Muscle layer of colon (tissue), 2 donors: ENCODE data around the gene TOR4A.

ENCODE experiments used
- H3K27ac ChIP-seq: one replicate; pipeline ENCODE4 v1.7.0; 2013; ENCODE audit warnings: low read depth, mild to moderate bottlenecking, low read length, moderate library complexity
- H3K27me3 ChIP-seq, 2 donors: one replicate each; pipeline ENCODE4 v1.7.0; 2013; ENCODE audit warnings: low read length in 2 of 2, mild to moderate bottlenecking in 2 of 2; ENCODE audit not compliant: insufficient read depth in 2 of 2, control insufficient read depth in 1 of 2
- H3K36me3 ChIP-seq: one replicate; pipeline ENCODE4 v1.7.0; 2013; ENCODE audit warnings: mild to moderate bottlenecking, low read length; ENCODE audit not compliant: insufficient read depth
- H3K4me1 ChIP-seq: one replicate; pipeline ENCODE4 v1.7.0; 2013; ENCODE audit warnings: mild to moderate bottlenecking, low read length; ENCODE audit not compliant: insufficient read depth
- H3K4me3 ChIP-seq, 2 donors: one replicate each; pipeline ENCODE4 v1.7.0; 2013; ENCODE audit warnings: low read length in 2 of 2, low read depth in 1 of 2, mild to moderate bottlenecking in 1 of 2, moderate library complexity in 1 of 2
- H3K9ac ChIP-seq: one replicate; pipeline ENCODE4 v1.7.0; 2013; ENCODE audit warnings: low read length
- H3K9me3 ChIP-seq: one replicate; pipeline ENCODE4 v1.7.0; 2013; ENCODE audit warnings: mild to moderate bottlenecking, low read length
- donor health status: abdominal sarcoma.
- donor health status: Adenocarcinoma of cecum.

The TOR4A gene

GRCh38 chr9:137250329-137251193 is 27.0 kb upstream of the TOR4A start:
- H3K36me3 ChIP-seq, result no peaks in the 10 kb centered on the region
- H3K4me1 ChIP-seq, result peaks cover 8% of the 10 kb centered on the region
- H3K9ac ChIP-seq, result no peak overlapping the region

DNA sequence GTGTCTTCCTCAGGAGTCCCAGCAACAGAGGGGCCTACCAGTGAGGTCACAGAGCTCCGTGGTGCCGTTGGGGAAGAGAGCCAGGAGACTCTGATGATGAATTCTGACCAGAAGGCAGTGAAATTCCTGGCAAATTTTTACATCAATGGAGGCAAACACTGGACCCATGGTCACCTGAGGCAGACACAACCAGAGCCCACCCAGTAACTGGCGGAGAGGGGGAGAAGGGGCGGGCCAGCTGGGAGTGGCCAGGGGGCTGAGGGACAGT is 26.4 kb upstream of the TOR4A start, which contains the start of gene STPG3:
TSS of gene STPG3 (plus strand) at position 93 of the 268 bp plus-strand sequence. CDS start at position 94, 1 bp downstream.
- Histone ChIP-seq H3K9me3 (no peaks in the 10 kb centered on the region), H3K4me1 (peaks cover 12% of the 10 kb centered on the region), H3K4me3 (no peak within 1 kb of the TSS), H3K36me3 (no peaks in the 10 kb centered on the region), H3K27ac (no peak within 1 kb of the TSS), H3K9ac (no peak within 1 kb of the TSS), H3K27me3 (peaks cover 0 to 6% of the 10 kb centered on the region in 2 donors)

More at GRCh38 chr9:137250329-137251193, 27.0 kb upstream of the TOR4A start:
- Histone ChIP-seq H3K27ac (no peak overlapping the region), H3K4me3 (no peak overlapping the region), H3K27me3 (peaks cover 0 to 6% of the 10 kb centered on the region in 2 donors), H3K9me3 (no peaks in the 10 kb centered on the region)

- no peaks in the 10 kb centered on the region for H3K36me3 ChIP-seq
- no peak overlapping the region for H3K9ac ChIP-seq
- peaks cover 17% of the 10 kb centered on the region for H3K4me1 ChIP-seq
- H3K9me3 ChIP-seq, result no peaks in the 10 kb centered on the region
- H3K4me3 ChIP-seq, result no peak overlapping the region
- H3K27me3 ChIP-seq, result peaks cover 0 to 6% of the 10 kb centered on the region in 2 donors
- no peak overlapping the region for H3K27ac ChIP-seq
Observed at GRCh38 chr9:137251490-137252268, 25.8 kb upstream of the TOR4A start.

DNA sequence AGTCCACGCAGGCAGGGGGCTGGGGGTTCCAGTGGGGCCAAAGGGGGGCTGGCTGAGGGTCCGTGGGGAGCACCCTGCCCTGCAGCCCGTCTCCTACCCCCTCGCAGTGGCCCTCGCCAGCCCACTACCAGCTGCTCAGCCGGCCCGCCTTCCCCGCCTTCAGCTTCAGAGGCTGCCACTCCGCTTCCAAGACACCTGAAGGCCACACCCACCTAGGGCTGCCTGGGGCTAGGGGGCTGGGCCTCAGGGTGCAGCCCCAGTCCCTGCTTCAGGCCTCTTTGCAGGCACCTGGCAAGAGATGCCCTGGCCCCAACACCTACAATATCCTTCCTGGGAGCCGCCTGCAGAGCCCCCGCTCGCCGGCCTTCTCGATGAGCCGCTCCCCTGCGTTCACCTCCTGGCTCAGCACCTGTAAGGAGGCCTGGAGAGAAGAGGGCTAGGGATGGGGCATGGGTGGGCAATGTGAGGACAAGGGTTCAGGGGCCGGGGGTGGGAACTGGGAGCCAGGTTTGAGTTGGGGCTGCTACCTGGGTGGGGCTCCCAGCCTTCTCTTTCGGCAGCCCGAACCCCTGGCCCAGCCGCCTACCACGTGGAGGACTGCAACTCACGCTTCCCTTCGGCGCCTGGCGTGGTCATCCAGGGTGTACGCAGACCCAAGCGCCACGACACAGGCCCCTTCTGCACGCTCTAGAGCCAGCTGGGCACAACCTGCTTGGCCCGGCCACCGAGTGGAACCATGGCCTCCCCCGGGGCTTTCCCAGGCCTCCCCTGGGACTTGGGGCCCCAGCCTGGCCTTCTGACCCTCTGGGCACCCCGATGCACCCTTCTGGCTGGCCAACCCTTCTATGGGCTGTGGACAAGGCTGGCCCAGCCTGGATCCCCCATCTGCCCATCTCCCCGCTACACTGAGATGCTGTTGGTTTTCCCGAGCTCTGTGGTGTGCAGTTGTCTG is 24.7 kb upstream of the TOR4A start:
- Histone ChIP-seq H3K27me3 (peaks cover 0 to 6% of the 10 kb centered on the region in 2 donors), H3K27ac (no peak overlapping the region), H3K36me3 (no peaks in the 10 kb centered on the region), H3K4me3 (no peak overlapping the region), H3K9me3 (no peaks in the 10 kb centered on the region), H3K9ac (no peak overlapping the region), H3K4me1 (peaks cover 21% of the 10 kb centered on the region)

- H3K36me3 ChIP-seq, result peaks cover 6% of the 10 kb centered on the region
- H3K27ac ChIP-seq, result peak overlapping the region; percentile 67
- H3K9ac ChIP-seq, result no peak overlapping the region
- H3K27me3 ChIP-seq, result peaks cover 0 to 6% of the 10 kb centered on the region in 2 donors
- peak overlapping the region; percentile 58 to 65 for H3K4me3 ChIP-seq
- H3K9me3 ChIP-seq, result no peaks in the 10 kb centered on the region
- H3K4me1 ChIP-seq, result peaks cover 21% of the 10 kb centered on the region
Observed at GRCh38 chr9:137253717-137254623, 23.6 kb upstream of the TOR4A start.

- peaks cover 21% of the 10 kb centered on the region for H3K4me1 ChIP-seq
- H3K9me3 ChIP-seq, result no peaks in the 10 kb centered on the region
Observed at GRCh38 chr9:137254624-137255447, 22.7 kb upstream of the TOR4A start, which contains the start of gene NELFB. NELFB (plus strand) TSS chr9:137255327.

GRCh38 chr9:137255448-137256114 is 21.9 kb upstream of the TOR4A start:
- peak overlapping the region; percentile 88 to 99 for H3K4me3 ChIP-seq
- peak overlapping the region; percentile 44 for H3K9ac ChIP-seq
- H3K4me1 ChIP-seq, result peaks cover 21% of the 10 kb centered on the region
- H3K9me3 ChIP-seq, result no peaks in the 10 kb centered on the region
- peaks cover 9% of the 10 kb centered on the region for H3K36me3 ChIP-seq
- peaks cover 0 to 6% of the 10 kb centered on the region in 2 donors for H3K27me3 ChIP-seq
- peak overlapping the region; percentile 74 for H3K27ac ChIP-seq

More at GRCh38 chr9:137254624-137255447, 22.7 kb upstream of the TOR4A start, which contains the start of gene NELFB:
- H3K9ac ChIP-seq, result peak within 1 kb of the TSS; percentile 44
- peak within 1 kb of the TSS; percentile 88 to 99 for H3K4me3 ChIP-seq
- peaks cover 9% of the 10 kb centered on the region for H3K36me3 ChIP-seq
- H3K27me3 ChIP-seq, result peaks cover 0 to 6% of the 10 kb centered on the region in 2 donors
- H3K27ac ChIP-seq, result peak within 1 kb of the TSS; percentile 74

DNA sequence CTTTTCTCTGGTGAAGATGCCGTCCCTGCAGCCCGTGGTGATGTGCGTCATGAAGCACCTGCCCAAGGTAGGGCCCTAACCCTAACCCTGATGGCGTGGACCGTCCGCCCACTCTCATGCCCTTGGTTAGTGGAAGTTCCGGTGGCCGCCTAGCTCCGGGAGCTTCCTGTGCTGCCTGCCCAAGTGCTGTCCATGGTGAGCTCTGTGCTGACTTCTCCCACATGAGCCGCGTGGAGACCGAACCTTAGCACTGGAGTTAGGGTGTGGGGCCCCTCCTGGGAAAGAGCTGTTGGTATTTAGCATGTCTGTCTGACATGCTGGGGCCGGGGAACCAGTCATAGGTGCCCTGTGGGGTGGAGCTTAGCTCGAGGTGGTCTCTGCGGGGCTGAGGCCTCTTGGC is 21.2 kb upstream of the TOR4A start:
- Histone ChIP-seq H3K4me3 (peak overlapping the region; percentile 88 to 99), H3K9ac (no peak overlapping the region), H3K27ac (no peak overlapping the region), H3K27me3 (no peaks in the 10 kb centered on the region), H3K4me1 (peaks cover 21% of the 10 kb centered on the region), H3K9me3 (no peaks in the 10 kb centered on the region), H3K36me3 (peaks cover 9% of the 10 kb centered on the region)

- H3K27me3 ChIP-seq, result no peaks in the 10 kb centered on the region
- H3K9me3 ChIP-seq, result no peaks in the 10 kb centered on the region
- no peak overlapping the region for H3K9ac ChIP-seq
- H3K4me1 ChIP-seq, result peaks cover 21% of the 10 kb centered on the region
- peaks cover 9% of the 10 kb centered on the region for H3K36me3 ChIP-seq
- no peak overlapping the region for H3K4me3 ChIP-seq
- H3K27ac ChIP-seq, result no peak overlapping the region
Observed at GRCh38 chr9:137256856-137257255, 20.7 kb upstream of the TOR4A start.
